ENCODE data around the gene EML6. TPM values are rescaled to one million over a fixed set of nuclear protein-coding genes. Genes with fewer than 3 reads are reported as not detected.

EML6 gene
- polyA plus RNA-seq, 5 donors = 0.75 to 2.2 (median 1.6) TPM

DNA sequence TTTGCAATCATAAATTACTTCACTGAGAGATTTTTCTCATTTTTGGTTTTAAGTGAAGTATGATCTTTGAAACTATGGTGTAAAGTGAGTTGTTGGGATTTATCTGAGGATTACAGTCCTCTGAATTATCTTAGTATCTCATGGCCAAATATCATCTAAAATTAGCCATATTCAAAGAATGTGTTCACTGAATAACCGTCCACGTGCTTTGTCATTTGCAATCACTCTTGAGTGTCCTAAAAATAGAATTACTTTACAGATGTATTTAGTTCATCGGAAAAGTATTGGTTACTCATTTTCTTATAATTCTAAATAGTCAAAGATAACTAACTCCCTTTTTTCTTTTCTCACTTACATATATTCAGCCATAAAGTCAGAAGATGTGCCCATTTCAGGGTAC lies 185.5 kb downstream of the EML6 start:
- no peak for DNase-seq

DNA sequence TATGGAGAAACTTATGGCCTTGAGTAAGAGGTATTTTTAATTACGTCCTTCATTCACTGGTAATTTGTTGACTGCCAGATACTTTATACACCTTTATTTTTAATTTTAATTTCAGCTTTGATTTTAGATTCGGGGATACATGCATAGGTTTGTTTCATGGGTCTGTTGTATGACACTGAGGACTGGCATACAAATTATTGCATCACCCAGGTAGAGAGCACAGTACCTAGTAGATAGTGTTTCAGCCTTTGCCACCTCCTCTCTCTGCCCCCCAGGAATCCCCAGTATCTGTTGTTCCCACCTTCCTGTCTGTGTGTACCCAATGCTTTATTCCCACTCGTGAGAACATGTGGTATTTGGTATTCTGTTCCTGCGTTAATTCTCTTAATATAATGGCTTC lies 188.8 kb downstream of the EML6 start:
- no peak for DNase-seq

DNA sequence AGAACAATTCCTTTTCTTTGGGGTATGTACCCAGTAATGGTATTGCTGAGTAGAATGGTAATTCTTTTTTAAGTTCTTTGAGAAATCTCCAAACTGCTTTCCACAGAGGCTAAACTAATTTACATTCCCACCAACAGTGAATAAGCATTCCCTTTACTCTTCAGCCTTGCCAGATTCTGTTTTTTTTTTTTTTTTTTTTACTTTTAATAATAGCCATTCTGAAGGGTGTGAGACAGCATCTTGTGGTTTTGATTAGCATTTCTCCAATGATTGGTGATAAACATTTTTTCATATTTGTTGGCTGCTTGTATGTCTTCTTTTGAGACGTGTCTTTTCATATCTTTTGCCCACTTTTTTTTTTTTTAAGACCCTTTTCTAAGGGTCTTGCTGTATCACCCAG lies 189.4 kb downstream of the EML6 start:
- no peak for DNase-seq

DNA sequence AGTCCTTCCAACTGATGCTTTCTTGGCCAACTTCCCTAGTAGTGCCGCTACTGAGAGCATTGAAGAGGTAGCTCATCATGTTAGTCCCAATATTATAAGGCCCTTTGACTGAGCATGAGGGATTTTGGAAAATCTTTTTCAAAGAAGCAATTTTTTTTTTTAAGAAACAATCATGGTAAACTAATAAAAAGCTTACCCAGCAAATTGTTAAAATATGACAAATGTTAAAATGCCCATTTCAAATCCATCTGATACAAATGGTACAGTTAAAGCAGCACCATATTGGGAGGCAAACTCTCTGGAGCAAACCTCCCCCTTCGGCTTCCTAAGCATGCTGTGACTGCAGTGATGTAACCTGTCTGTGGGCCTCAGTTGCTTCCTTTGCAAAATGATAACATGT lies 191.2 kb downstream of the EML6 start:
- DNase-seq = no peak

DNA sequence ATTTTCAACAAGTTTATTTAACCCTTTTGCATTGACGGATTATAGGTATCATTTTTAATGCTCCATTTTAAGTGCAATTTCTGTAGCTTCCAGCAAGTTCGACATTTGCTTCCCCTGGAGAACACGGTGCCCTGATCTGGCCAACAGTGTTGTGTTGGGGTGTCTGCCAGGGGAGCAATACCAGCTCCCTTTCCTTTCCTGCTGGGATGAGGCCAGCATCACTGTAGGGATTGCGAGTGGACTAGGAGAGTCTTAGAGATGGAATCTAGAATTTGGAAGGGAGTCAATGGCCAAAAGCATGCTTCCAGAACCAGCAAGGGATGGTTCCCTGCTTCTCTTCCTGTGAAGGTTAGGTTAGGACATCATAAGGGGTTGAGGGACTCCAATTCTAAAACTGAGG lies 191.6 kb downstream of the EML6 start:
- no peak for DNase-seq

DNA sequence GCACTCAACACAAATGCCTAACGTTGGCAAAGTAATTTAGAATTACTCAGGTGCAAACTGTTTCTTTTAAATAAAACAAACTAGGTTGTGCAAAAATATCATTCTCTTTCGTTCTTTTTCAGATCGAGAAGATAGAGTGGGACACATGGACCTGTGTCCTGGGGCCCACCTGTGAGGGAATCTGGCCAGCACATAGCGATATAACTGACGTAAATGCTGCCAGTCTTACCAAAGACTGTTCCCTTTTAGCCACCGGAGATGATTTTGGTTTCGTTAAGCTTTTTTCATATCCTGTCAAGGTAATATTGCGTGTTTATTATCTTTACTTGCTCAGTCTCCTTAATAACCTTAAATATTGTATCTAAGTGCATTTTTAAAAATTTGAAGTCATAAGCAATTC lies 193.2 kb downstream of the EML6 start:
- DNase-seq = no peak

DNA sequence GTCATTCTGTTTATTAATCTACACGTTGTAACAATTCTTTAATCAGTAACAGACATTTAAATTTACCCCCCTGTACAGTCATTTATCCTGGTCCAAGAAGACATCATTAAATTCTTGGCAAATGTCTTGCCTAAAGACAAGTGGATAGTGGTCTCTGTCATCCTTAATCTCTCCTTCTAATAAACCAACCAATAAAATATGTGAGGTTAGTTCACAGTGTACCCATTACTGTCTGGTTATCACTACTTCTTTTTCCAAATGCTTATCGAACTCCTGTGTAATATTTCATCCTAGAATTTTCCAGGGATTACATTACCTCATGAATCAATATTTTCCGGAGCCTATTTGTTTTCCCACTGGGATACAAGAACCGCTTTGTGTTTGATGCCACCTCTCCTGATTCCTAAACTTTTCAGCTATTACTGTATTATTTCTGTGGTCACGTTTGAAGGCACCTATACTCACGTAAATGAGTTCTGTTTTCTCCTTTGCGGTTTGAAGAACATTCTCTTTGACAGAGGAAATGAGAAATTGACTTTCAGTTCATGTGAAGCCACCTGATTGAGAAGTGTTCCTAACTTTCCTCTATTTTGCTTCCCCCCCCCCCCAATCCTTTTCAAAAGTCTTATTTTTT lies 195.3 kb downstream of the EML6 start:
- DNase-seq = no peak

DNA sequence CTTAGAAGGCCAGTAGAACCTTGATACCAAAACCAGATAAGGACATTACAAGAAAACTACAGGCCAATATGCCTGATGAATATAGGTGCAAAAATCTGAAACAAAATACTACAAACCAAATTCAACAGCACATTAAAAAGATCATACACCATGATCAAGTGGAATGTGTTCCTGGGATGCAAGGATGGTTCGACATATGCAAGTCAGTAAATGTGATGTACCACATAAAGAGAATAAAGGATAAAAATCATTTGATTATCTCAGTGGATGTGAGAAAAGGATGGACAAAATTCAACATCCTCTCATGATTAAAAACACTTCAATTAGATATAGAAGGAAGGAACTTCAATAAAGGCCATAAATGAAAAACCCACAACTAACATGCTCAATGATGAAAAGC lies 197.2 kb downstream of the EML6 start:
- no peak for DNase-seq

DNA sequence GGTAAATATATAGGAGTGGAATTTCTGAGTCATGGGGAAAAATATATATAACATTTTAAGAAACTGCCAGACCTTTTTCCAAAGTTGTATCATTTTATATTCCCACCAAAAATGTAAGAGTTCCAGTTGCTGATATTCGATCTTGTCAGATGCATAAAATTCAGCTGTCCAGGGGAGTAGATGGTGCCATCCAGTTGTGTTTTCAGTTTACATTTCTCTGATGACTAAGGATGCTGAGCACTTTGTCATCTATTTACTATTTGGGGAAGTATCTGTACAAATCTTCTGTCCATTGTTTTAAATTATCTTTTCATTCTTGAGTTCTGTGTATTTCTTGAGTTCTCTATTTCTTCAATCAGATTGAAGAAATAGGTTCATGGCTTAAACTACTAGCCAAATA lies 200.7 kb downstream of the EML6 start:
- no peak for DNase-seq

DNA sequence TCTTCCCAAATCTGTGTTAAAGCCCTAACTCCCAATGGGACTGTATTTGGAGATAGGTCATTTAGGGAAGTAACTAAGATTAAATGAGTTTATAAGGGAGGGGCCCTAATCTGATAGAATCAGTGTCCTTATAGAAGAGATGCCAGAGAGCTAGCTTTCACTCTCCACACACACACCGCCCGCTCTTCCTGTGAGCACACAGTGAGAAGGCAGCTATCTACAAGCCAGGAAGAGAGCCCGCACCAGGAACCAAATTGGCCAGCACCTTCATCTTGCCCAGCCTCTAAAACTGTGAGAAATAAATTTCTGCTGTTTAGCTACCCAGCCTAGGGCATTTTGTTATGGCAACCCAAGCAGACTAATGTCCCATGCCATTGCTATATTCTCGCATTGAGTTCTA lies 201.6 kb downstream of the EML6 start:
- no peak for DNase-seq

DNA sequence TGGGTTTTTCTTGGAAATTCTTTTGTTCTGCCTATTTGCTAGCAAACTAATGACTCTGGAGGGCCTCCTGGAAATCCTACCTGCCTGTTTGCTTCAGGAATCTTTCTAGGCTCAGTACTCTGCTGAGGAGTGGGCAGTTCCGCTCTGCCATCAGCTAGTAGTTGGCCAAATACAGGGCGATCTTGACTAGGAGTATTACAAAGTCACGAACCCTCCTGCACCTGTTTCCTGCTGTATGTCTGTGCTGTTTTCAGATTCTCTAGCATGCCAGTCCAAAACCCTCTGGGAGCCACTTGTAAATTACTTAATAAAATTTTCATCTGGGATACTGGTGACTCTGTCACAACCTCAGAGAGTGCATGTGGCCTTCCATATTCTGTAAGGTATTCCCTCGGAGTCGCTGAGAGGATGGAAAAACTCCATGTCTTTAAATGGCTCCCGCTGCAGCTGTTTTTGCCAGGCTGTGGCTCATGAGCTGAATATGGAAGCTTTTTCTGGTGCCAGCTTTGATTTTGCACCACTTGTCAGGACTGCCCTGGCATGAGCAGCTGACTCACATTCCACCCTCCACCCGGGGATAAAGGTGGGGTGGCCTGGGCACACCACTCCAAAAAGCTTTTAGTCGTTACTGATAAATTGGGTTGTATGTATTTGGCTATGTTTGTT lies 203.8 kb downstream of the EML6 start:
- DNase-seq = no peak

DNA sequence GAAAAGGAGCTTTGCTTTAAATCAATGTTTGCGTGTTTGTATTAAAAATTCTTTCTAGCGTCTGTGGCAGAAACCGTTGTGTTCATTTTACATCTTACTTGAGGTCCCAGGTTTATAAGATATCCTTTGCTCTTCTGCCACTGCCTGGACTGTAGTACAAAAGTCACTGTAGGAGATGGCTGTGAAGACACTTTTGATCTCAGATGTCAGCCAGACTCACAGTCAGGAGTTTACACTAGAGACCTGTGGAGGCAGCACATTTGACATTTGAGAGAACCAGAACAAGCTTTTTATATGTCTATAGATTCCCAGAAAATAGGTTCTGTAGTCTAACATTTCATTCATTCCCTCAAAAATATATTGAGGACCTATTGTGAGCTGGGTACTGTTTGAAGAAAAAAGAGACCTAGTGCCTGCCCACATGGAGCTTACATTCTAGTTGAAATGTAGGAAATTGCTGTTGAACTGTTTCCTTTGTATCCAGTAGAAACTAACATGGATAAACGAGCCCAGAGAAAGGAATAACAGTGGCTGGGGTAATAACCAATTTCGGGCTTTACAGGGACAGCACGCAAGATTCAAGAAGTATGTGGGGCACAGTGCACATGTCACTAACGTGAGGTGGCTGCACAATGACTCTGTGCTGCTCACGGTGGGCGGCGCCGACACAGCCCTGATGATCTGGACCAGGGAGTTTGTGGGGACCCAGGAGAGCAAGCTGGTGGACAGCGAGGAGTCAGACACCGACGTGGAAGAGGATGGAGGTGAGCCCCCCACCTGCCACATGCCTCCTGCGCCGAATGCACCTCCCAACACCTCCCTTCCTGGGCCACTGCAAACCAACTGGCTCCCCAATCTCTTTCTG lies 204.5 kb downstream of the EML6 start:
- no peak for DNase-seq

DNA sequence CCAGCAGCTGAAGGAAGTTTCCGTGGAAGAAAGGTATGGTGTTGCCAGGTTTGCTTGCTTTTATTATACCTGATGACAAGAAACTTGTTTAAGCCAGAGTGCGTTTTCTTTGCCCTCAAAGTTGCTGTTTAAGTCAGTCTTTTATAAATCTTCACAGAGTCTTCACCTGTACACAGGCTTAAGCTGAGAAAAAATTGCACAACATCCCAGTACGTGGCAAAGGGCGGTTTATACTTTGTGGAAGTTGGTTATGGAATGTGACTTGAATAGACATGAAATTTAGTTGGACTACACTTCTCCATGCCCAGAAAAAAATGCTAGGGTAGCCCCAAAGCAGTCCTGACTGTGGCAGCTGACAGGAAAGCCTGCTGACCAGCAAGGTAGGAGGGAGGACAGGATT lies 205.3 kb downstream of the EML6 start:
- DNase-seq = no peak

DNA sequence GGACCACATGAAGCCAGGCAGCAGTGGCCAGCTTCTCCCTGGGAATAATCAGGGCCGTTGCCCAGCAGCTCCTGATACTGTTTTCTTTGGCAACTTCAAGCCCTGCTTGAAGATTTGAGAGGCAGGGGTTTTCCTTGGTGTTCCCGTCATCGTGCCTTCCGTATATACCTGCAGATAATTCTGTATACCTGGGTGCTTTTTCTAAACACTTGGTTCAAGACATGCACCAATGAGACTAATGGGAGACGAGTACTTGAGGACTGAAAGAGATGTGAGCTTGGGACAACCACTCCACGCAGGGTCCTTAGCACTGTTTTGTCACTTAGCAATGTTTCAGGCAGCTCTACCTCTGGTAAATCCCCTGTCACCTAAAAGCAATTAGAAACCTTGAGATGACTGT lies 208.0 kb downstream of the EML6 start:
- no peak for DNase-seq

DNA sequence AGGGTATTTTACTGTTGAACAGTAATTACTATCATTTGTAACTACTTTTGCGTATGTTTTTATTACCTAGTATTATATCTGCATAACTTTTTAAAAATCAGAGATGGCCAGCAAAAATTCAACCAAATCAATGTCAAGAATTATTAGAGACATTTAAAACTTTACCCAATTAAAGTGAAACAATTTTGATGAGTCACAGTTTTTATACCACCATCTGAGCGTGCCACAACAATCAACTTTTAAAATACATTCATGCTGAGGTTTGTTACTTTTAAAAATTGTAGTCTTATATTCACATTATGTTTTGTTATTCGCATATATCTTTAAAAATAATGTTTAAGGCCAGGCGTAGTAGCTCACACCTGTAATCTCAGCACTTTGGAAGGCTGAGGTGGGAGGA lies 211.9 kb downstream of the EML6 start:
- DNase-seq = no peak

DNA sequence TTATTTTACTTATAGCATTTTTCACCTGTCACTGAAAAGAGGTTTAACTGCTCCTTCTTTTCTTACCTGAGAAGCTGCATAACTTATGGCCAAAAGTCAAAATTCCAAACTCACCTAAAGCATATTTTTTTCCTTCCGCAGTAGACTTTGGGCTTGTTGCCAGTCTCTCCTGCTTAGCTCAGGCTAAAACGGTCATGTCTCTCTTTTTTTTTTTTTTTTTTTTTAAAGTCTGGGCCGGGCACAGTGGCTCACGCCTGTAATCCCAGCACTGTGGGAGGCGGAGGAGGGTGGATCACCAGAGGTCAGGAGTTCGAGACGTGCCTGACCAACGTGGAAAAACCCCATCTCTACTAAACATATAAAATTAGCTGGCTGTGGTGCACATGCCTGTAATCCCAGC lies 213.3 kb downstream of the EML6 start:
- DNase-seq = no peak

DNA sequence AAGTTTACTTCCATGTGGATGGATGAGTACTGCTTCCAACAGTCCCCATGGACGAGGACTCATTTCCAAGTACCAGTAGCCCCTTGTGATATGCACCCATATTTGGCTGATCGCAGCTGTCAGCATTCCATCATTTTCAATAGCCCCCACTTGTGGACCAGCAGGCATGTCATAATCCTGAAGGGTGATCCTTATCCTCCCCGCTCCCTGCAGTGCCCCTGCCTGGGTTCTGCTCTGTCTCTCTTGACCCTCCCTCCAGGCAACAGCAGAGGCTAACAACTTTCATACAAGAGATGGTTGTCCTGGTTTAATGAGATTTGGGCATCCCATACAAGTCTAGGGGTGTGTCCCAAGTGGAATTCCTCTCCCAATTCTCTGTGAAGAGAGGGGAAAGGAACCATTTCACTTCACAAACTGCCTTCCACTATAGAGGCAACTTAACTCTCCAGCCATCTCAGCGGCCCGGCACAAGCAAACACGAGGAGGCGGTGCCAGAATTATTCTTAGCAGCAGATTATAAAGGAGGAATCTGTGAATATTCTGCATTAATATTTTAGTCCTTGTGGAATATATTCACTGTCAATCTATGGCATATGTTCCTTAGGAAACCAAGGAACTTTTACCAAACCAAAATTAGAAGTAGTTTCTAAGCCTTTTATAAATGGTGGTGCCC lies 216.1 kb downstream of the EML6 start:
- no peak for DNase-seq

DNA sequence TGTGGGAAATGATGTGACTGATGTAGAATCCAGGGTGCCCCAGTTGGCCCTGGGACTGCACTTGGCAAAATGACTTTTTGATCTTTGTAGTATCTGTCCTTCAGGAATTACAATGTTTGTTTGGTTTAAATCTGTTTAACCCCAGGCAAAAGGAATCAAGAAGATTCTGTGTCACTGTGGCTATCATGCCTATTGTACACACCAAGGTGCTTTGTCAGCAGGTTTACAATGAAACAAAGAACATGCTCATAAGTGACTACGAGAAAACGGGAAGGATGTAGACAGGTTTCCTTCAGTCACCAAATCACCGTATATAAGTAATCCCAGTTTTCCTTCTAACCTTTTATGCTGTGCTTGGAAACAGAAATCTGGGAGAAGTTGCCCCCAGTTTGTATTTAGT lies 217.3 kb downstream of the EML6 start:
- DNase-seq = no peak

DNA sequence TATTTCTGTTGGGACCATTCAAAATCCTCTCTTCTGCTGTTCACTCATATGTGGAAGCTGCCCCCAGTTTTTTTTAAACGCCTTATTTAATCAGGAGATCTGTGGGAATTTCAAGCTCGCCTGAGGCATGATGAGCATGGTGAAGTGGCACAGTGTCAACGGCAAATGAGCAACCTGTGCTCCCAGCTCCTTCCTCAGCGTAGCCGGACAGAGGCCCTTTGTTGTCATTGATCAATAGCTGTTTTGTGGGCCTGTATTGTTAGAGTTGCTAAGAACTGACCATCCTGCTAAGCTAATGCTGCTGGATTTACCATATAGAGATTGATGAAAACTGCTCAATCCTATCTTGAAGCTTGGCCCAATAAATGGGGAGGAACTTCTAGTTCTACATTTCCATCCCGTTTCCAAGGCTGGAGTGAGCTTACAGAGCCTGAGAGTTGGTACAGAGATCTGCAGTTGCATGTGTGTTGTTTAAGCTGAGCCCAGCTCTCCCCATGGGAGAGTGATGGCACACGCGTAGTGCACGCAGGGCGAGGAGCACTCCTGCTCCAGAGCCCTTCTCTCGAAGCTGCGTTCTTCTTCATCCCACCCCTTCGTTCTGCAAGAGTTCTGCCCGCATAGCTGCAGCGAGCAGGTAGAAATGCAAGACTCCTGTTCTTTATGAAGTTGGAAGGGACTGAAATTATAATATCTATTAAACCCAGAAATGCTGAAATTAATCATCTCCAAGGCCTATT lies 218.0 kb downstream of the EML6 start:
- no peak for DNase-seq

DNA sequence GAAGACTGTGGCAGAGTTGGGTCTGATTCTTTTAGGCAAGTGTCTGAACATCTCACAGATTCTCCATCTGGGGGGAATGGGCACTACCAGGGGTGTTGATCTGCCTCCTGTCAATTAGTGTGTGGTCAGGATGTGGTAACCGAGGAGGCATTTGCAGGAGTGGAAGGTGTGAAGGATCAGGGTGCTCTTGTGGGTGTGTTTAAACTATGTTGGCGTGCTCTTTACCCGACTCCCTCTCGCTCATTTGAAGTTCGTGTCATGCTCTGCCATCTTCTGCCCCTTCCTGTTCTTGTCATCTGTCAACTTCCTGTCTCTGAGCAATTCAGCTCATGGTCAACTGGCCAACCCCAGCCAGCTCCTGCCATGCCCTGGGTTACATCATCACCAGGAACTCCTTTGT lies 218.9 kb downstream of the EML6 start:
- DNase-seq = no peak

DNA sequence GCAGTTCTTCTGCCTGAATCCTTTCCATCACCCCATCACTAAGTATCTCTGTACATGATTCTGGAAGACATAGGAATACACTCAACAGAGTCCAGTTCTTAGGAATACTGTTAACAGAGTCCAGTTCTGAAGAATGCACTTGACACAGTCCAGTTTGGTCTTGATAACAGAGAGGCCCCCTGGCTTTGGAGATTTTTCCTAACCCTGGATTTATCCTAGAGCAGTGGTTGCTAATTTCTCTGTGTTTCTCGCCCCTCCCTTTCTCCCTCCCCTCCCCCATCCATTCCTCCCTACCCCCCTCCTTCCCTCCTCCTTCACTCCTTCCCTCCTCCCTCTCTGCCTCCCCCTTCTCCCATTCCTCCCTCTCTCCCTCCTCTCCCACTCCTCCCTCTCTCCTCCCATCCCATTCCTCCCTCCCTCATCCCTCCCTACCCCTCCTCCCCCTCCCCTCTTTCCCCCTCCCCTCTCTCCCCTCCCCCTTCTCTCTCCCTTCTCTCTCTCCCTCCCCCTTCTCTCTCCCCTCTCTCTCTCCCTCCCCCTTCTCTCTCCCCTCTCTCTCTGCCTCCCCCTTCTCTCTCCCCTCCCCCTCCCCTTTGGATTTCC lies 221.4 kb downstream of the EML6 start:
- no peak for DNase-seq
